Measurements from ENCODE around the gene SLC13A3.

SLC13A3 gene, protein sequence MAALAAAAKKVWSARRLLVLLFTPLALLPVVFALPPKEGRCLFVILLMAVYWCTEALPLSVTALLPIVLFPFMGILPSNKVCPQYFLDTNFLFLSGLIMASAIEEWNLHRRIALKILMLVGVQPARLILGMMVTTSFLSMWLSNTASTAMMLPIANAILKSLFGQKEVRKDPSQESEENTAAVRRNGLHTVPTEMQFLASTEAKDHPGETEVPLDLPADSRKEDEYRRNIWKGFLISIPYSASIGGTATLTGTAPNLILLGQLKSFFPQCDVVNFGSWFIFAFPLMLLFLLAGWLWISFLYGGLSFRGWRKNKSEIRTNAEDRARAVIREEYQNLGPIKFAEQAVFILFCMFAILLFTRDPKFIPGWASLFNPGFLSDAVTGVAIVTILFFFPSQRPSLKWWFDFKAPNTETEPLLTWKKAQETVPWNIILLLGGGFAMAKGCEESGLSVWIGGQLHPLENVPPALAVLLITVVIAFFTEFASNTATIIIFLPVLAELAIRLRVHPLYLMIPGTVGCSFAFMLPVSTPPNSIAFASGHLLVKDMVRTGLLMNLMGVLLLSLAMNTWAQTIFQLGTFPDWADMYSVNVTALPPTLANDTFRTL

DNA sequence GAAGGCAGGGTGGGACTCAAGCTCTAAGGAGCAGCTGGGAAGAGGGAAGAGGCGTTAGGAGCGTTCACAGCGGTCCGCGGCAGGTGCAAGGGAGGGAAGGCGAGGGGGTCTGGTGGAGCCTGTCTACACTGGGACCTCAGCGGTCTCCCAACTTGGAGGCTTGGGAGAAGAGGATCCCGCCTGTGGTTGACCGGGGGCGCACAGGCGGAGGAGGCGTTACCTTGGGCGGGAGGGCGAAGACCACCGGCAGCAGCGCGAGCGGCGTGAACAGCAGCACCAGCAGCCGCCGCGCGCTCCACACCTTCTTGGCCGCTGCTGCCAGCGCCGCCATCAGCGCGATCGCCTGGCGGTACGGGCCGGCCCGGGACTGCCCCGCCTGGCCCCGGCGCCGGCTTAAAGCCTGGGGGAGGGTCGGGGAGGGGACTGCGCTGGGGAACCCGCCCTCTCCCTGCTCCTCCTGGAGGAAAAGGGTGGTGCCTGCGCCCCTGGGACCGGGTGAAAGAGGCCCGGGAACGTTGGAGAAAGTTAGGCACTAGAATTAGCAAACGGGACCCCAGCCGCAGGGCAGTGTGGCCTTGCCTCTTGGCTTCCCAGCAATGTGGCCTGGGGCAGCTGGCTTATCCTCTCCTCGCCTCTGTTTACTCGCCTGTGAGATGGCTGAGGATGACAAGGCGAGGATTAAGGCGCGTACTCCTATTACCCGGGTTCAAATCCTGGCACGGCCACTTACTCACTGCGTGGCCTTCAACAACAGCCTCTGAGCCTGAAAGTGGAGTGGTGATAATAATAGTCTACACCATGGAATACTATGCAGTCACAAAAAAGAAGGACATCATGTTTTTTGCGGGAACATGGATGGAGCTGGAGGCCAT lies at the start of gene SLC13A3:
Gene SLC13A3 (minus strand): TSS at position 369 of the 872 bp plus-strand sequence. CDS start 38 bp downstream, at position 331.
- no peak for DNase-seq (ENCODE audit: low spot score)

DNA sequence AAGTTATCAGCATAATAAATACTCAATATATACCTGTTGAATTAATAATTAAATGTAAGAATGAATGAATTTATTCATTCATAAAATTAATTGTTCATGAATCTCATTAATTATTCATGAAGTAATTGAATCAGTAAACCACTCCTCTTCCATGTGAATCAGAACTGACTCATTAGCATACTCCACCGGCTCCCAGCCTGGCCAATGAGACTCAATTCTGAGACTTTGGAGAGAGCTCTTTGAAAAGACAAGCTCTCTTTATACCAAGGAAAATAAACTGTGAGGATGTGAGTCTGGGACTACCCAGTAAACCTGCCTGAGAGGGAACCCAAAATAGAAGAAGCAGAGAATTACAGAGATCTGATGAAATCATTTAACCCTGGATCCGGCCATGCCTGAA lies 49.8 kb upstream of the SLC13A3 start:
- no peak for DNase-seq (ENCODE audit: low spot score)

DNA sequence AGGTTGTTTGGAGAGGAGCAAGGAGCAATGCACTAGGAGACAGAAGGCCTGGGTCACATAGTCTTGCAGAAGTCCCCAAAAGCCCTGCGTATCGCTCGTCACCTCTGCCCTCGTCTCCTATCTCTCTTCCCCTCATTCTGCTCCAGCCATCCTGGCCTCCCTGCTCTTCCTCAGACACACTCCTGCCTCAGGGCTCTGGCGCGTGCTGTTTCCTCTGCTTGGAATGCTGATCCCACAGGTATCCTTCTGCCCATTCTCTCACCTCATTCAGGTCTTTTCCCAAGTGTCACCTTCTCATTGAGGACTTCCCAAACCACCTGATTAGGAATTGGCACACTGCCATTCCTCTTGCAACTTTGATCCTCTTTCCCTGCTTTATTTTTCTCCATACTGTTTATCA lies 49.2 kb upstream of the SLC13A3 start:
- DNase-seq (ENCODE audit: low spot score) = no peak

DNA sequence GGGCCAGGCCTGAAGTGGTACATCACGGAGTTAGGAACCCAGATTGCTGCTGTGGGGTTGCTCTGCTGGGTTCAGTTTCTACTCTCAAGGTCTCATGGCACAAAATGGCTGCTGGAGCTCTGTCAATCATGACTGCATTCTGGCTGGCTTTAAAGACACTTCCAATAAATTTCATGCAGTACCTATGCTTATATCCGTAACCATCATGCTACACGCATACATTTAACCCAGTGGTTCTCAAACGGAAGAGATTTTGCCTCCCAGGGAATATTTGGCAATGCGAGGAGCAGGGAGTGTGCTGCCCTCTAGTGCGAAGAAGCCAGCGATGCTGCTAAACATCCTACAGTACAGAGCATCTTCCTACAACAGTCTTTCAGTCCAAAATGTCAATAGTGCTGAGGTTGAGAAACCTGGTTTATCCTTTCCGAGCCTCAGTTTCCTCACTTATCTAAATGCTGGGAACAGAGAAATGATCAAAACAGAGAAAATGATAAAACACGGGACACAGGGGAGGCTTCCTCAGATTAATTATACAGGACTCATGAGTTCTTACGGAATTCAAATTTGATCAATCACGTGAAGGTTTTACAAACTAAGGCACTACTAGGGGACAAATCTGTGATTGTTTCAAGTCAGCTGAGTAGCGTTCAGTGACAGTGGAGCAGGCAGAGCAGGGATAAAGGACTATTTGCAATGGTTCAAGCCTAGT lies 48.5 kb upstream of the SLC13A3 start:
- DNase-seq (ENCODE audit: low spot score) = no peak

DNA sequence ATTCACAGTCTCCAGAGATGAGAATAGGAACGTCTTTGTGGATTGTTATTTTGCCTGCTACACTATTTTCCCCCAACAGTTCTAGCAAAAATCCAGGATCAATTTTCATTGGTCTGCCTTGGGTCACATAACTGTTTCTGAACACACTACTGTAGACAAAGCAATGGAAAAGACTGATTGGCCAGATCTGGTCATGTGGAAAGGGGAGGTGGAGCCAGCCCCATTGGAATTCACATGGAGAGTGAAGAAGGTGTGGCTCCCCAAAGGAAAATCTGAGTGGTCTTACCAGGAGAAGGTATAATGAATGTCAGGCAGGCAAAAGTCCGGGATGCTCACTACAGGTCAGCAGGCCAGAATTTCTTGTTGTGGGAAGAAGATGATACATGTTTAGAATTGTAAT lies 47.5 kb upstream of the SLC13A3 start:
- DNase-seq (ENCODE audit: low spot score) = no peak

DNA sequence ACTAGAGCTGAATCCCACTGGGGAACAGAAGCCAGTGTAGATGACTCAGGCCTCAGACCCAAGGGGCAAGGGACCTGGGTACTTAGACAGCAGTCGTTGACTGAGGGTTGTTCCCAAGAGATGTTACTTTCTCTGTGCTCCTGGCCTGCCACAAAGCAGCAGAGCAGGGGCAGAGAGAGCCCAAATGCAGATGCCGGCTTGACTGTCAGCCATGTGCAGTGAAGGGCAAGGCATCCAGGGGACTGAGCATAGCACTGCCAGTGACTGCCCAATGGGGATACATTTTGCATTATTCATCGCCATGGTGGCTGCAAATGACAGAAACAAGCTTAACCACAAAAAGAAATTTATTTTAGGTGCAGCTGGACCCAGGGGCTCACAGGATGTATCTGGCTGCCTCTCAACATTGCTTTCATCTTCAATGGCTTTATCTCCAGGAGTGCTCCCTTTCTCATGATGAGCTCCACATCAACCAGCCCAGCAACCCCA lies 45.6 kb upstream of the SLC13A3 start:
- no peak for DNase-seq (ENCODE audit: low spot score)

DNA sequence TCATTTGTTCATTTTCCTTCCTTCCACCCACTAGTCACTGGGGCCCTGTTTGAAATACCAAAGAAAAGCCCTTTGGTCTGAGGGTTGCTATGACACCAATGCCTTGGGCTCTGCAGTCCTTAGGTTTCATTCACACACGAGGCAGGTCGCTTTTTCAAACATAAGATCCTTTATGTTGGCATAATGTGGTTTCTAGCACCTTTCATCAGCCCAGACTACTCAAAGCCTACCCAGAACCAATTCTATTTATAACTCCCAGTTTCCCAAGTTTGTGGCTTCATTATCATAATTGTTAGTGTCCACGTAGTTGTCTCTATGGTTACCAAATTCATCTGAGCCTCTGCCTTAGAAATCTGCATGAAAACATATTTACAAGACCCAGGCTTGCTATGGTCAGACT lies 44.6 kb upstream of the SLC13A3 start:
- no peak for DNase-seq (ENCODE audit: low spot score)

DNA sequence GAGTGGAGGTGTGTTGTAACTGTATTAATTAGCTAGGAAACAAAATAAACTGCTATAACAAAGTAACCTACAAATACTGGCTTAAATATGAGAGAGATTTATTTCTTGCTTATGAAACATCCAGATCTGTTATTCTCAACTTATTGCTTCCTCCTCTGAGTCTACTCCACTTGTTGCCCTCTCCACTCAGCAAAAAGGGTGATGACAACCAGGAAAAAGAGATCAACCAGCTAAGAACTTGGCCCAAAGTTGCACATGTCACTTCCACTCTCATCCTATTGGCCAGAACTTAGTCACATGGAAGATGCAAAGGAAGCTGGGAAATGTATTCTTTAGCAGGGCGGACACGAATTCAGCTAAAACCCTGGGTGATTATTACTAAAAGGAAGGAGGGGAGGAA lies 43.2 kb upstream of the SLC13A3 start:
- peak; percentile 22 for DNase-seq (ENCODE audit: low spot score)

DNA sequence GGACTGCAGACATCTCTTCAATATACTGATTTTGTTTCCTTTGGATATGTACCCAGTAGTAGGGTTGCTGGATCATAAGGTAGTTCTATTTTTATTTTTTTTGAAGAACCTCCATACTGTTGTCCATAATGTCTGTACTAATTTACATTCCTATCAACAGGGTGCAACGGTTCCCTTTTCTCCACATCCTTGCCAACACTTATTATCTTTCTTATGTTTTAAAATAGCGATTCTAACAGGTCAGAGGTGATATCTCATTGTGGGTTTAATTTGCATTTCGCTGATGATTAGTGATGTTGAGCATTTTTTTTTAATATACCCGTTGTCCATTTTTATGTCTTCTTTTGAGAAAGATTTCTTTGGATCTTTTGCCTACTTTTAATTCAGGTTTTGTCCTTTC lies 39.9 kb upstream of the SLC13A3 start:
- no peak for DNase-seq (ENCODE audit: low spot score)

DNA sequence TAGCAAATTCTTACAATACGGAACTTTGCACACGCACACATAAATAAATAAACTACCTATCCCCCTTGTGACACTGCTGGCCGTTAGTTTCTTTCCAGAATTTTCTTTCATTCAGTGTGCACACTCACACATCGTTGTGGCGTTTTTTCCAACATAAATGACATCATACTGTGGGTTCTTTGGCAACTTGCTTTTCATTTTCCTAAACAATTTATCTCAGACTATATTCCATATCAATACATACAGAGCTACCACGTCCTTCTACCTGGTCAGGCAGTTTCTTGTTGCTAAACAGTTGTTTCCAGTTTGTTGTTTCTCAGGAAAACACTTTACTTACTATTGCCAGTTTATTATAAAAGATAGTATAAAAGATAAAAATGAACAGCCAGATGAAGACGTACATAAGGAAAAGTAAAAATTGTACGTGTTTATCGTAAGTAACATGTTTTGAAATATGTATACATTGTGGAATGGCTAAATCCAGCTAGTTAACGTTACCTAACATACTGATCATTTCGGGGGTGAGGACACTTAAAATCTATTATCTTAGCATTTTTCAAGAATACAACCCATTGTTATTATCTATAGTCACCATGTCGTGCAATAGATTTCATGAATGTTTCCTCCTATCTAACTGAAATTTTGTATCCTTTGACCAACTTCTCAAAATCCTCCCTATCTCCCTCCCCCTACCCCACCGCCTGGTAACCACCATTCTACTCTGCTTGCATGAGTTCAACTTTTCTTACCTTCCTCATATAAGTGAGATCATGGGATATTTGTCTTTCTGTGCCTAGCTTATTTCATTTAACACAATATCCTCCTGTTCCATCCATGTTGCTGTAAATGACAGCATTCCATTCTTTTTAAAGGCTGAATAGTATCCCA lies 39.2 kb upstream of the SLC13A3 start:
- DNase-seq (ENCODE audit: low spot score) = no peak

DNA sequence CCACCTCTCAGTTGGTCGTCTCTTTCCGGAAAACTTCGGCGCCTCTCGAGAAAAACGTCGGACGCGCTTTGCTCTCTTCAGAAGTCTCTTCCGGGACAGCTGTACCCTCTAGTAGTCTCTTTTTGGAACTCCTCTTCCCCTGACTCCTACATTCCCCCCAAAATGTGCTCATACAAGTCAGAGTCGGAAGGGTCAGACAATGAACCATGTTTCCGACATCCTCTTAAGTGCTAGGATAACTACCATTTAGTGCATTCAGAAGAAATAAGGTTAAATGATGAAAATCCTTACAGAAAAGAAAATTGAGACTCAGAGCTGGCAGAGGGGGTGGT lies 38.5 kb upstream of the SLC13A3 start:
- no peak for DNase-seq (ENCODE audit: low spot score)

DNA sequence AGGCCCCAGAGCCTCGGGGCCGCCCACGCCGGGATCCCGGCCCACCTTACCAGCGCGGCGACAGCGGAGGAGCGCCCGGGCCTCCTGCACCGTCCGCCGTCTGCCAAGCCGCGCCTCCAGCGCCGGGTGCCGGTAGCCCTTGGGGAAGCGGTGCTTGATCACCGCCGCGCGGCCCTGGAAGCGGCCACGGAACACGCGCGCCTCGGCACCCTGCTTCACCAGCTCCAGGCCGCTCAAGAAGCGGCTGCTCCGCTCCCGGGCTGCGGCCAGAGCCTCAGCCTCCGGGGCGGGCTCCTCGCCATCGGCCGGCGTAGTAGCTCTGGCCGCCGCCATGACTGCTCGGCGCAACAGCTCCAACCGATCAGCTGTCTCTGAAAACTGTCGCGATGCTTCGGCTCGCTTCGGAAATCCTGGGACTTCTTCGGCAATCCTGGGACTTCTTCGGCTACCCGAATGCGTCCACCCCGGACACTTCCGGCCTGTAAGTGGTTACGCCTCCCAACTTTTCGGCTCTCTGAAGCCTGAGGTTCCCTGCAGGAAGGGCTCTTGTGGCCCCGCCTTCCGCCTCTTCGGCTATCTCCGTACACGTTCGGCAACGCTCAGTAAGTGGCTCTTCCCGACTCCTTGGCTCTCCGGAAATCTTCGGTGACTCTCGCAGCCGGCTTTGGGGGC lies 38.0 kb upstream of the SLC13A3 start, which contains the start of gene TP53RK:
Gene TP53RK (minus strand): TSS at position 363 of the 672 bp plus-strand sequence. CDS start 30 bp downstream, at position 333.
- peak; percentile 98 for DNase-seq (ENCODE audit: low spot score)

DNA sequence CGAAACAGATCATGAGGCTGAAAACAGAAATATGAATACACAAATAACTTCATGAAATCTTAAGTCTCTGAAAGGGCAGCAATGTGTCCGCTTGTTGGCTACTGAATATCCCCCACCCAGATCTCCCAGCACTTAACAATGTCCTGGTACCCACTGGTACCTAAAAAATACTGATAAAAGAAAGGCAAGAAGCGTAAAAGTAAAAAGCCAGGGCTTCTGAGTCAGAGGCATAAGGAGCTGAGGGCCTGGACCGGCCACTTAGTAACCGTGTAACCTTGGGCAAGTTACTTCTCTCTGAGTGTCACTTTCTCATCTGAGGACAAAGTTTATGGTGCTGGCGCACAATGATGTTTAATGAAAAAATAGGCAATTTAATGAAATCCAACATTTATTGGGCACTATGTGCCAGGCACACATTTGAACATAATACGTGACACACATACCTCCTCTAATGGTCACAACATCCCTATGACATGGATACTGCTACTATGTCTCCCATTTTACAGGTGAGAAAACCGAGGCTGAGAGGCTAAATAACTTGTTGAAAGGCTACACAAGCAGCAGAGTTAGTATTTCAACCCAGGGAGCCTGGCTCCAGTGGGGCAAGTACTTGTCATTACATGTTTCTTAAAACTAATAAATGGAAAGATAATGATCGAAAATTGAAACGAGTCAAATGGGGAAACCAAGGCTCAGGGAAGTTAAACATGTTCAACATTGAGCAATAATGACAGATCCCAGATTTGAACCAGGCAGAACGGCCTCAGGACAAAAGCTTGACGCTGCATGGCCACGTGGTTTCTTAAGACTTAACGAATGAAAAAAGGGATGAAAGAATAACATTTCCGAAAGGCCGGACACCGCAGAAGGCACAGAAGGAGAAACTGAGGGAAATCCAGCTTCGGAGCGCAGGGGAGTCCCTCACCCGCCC lies 37.2 kb upstream of the SLC13A3 start:
- DNase-seq (ENCODE audit: low spot score) = no peak

DNA sequence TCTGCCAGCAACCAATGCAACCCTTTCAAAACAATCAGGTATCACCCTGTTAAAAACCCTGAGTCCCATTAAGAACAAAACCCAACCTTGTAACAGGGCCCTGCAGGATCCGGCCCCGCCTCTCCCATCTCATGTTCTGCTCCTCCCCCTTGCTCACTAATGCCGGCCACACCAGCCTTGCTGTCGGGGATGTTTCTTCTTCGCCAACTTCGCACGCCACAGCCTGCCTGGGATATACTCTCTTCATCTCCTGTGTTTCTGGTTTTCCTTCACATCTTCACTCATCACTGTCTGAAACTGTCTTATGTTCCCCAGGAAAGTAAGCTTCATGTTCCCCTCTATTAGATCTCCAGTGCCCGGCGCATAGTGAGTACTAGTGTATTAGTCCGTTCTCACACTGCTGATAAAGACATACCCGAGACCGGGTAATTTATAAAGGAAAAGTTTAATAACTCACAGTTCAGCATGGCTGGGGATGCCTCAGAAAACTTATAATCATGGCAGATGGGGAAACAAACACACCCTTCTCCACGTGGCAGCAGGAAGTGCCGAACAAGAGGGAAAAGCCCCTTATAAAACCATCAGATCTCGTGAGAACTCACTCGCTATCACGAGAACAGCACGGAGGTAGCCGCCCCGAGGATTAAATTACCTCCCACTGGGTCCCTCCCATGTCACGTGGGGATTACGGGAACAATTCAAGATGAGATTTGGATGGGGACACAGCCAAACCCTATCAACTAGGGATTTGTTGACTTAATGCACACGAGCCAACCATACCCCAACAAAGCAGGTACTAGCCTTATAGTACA lies 32.9 kb upstream of the SLC13A3 start:
- DNase-seq (ENCODE audit: low spot score) = no peak

DNA sequence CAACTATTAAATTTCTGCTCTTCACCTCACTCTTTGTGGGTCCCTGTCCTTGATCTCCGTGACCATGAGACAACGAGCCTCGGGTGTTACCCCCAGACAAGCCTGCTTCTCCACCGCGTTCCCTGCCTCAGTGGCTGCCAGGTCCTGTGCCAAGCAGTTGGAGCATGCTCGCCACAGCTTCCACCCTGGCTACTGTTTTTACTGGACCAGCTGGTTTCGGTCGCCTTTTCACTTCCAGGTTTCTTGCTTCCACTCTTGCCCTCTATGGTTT lies 32.3 kb upstream of the SLC13A3 start:
- DNase-seq (ENCODE audit: low spot score) = no peak

DNA sequence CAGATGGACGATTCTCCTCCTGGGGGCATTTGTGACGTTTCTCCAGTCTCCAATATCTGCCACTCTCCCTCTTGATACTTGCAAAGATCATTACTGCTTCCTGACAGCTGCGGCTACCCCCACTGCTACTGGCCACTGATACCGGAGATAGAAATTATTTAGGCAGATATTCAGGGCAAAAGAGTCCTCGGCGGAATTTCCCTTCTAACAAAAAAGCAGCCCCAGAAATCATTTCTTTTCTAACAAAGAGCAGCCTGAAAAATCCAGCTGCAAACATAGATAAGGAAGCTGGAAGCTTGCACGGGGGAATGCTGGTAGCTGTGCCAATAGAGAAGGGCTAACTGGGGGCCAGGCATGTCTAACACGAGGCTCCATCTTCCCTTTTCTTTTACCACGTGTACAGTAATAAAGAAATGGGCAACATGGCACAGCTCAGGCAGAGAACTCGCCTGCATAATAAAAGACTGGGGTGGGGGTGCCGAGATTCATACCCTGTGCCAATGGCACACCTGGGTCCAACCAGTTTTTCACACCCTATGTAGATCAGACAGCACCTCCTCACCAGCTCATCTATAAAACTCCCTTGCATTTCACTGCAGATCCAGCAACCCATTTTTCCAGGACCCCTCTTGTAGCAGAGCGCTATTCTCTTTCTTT lies 31.9 kb upstream of the SLC13A3 start:
- no peak for DNase-seq (ENCODE audit: low spot score)

DNA sequence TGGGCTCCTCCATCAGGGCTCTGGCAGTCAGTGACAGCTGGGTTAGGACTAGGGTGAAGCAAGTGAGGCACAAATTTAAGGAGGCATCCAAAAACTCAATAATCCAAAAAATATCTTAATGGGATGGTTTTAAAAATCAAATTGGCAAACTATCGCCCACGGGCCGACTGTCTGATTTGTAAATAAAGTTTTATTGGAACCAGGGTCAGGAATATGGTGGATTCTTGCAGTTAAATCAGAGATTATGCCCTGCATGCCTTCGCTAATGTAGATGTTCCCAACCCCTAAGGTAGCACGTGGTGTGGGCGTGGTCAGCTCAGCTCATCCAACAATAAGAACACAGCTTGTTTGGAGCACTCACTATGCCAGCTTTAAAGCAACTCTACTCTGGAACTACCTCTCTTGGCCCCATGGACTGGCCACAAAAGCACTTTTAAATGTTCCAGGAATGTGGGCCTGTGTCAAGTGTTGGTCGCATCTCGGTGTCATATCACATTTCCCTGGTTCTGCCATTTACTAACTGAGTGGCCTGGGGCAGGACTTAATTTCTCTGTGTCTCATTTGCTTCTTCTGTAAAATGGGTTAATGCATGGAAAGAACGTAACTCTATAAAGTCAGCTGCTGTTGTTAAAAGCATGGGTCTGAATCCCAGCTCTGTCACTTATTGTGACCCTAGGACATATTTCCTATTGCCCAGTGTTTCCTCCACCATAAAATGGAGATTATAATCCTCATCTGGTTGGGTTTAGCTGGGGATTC lies 31.0 kb upstream of the SLC13A3 start:
- no peak for DNase-seq (ENCODE audit: low spot score)
